GM23338 (cell line): Measurements from ENCODE around the gene MAP3K4. TPM values are rescaled to one million over a fixed set of nuclear protein-coding genes. Genes with fewer than 3 reads are reported as not detected.

ENCODE experiments used
- ATAC-seq: fragments of 200-7000 bp; cut with Tn5 transposase; 3 replicates; pipeline ENCODE4 v1.9.1; 2020
- DNase-seq: peaks from one replicate; pipeline ENCODE4 v3.0.0-alpha.2; 2015; ENCODE audit warnings: low spot score
- H2AFZ ChIP-seq: fragments of 200-600 bp; sonication (generic); 2 replicates; pipeline ENCODE4 v1.8.0; 2016; ENCODE audit warnings: antibody characterized with exemption, mild to moderate bottlenecking, moderate library complexity
- H3F3A ChIP-seq: fragments of 200-600 bp; sonication (generic); replicated peaks from 2 replicates; pipeline ENCODE4 v1.8.0; 2017; ENCODE audit warnings: antibody characterized with exemption, mixed run types, low read depth
- H3K27ac ChIP-seq: fragments of 200-600 bp; sonication (generic); 2 replicates; pipeline ENCODE4 v1.6.1; 2016; ENCODE audit warnings: low read depth
- H3K27me3 ChIP-seq: fragments of 200-600 bp; sonication (generic); 2 replicates; pipeline ENCODE4 v1.8.0; 2016; ENCODE audit warnings: mild to moderate bottlenecking, mixed run types, moderate library complexity; ENCODE audit not compliant: insufficient read depth
- H3K36me3 ChIP-seq: fragments of 200-600 bp; sonication (generic); 2 replicates; pipeline ENCODE4 v1.8.0; 2016; ENCODE audit warnings: mild to moderate bottlenecking; ENCODE audit not compliant: insufficient read depth
- H3K4me1 ChIP-seq: fragments of 200-600 bp; sonication (generic); 2 replicates; pipeline ENCODE4 v1.8.0; 2016; ENCODE audit warnings: mild to moderate bottlenecking, moderate library complexity; ENCODE audit not compliant: insufficient read depth
- H3K4me2 ChIP-seq: fragments of 200-600 bp; sonication (generic); 2 replicates; pipeline ENCODE4 v1.7.1; 2017; ENCODE audit warnings: mixed run types
- H3K4me3 ChIP-seq: fragments of 200-600 bp; sonication (generic); 2 replicates; pipeline ENCODE4 v1.6.1; 2016; ENCODE audit warnings: mixed run types
- H3K79me2 ChIP-seq: fragments of 200-600 bp; sonication (generic); replicated peaks from 2 replicates; pipeline ENCODE4 v1.8.0; 2017; ENCODE audit warnings: mild to moderate bottlenecking; ENCODE audit not compliant: insufficient read depth
- H3K9me2 ChIP-seq: fragments of 200-600 bp; sonication (generic); 2 replicates; pipeline ENCODE4 v1.8.0; 2017; ENCODE audit not compliant: insufficient read depth
- H4K20me1 ChIP-seq: fragments of 200-600 bp; sonication (generic); replicated peaks from 2 replicates; pipeline ENCODE4 v1.8.0; 2017; ENCODE audit warnings: mild to moderate bottlenecking; ENCODE audit not compliant: insufficient read depth
- H3K27ac Mint-ChIP-seq: 2 replicates; pipeline ENCODE4 v1.8.0; 2020; ENCODE audit warnings: inconsistent platforms, mild to moderate bottlenecking, moderate library complexity, mixed read lengths
- H3K27me3 Mint-ChIP-seq: 3 replicates; pipeline ENCODE4 v1.8.0; 2022; ENCODE audit warnings: low read depth, mild to moderate bottlenecking, moderate library complexity, mixed read lengths, inconsistent platforms; ENCODE audit not compliant: insufficient read depth, poor library complexity
- H3K36me3 Mint-ChIP-seq: 3 replicates; pipeline ENCODE4 v1.8.0; 2021; ENCODE audit warnings: low read depth, mild to moderate bottlenecking, inconsistent platforms, moderate library complexity, mixed read lengths
- H3K4me1 Mint-ChIP-seq: 3 replicates; pipeline ENCODE4 v1.8.0; 2020; ENCODE audit warnings: mild to moderate bottlenecking, inconsistent platforms, mixed read lengths
- H3K4me3 Mint-ChIP-seq: 3 replicates; pipeline ENCODE4 v1.8.0; 2021; ENCODE audit warnings: moderate library complexity, mild to moderate bottlenecking, inconsistent platforms, mixed read lengths
- H3K9me3 Mint-ChIP-seq: 3 replicates; pipeline ENCODE4 v1.8.0; 2020; ENCODE audit warnings: moderate library complexity, mild to moderate bottlenecking, inconsistent platforms, mixed read lengths
- CREB1 ChIP-seq: fragments of 250-450 bp; sonication (Bioruptor Pico); IDR thresholded peaks from 2 replicates; pipeline ENCODE4 v1.5.0; 2020; ENCODE audit warnings: low read depth, mild to moderate bottlenecking, moderate library complexity
- EZH2 ChIP-seq: fragments of 200-600 bp; sonication (generic); IDR thresholded peaks from one replicate; pipeline ENCODE4 v1.8.0; 2017; ENCODE audit warnings: antibody characterized with exemption, mild to moderate bottlenecking, low read depth; ENCODE audit not compliant: unreplicated experiment
- EZH2phosphoT487 ChIP-seq: fragments of 200-600 bp; sonication (generic); IDR thresholded peaks from one replicate; pipeline ENCODE4 v1.8.1; 2018; ENCODE audit warnings: antibody characterized with exemption; ENCODE audit not compliant: unreplicated experiment
- JUNB ChIP-seq: IDR thresholded peaks from one replicate; pipeline ENCODE4 v1.6.1; 2016; ENCODE audit warnings: antibody characterized with exemption; ENCODE audit not compliant: unreplicated experiment
- NANOG ChIP-seq: IDR thresholded peaks from 2 replicates; pipeline ENCODE4 v1.6.1; 2016; ENCODE audit warnings: antibody characterized with exemption, borderline replicate concordance
- POLR2AphosphoS5 ChIP-seq: IDR thresholded peaks from 2 replicates; pipeline ENCODE4 v1.6.1; 2016; ENCODE audit warnings: antibody characterized with exemption, low read depth
- STAT1 ChIP-seq: IDR thresholded peaks from one replicate; pipeline ENCODE4 v1.6.1; 2016; ENCODE audit warnings: antibody characterized with exemption; ENCODE audit not compliant: unreplicated experiment
- ZNF114 ChIP-seq: fragments of 250-450 bp; sonication (Bioruptor Pico); IDR thresholded peaks from 2 replicates; pipeline ENCODE4 v1.5.0; 2020; ENCODE audit warnings: mild to moderate bottlenecking, moderate library complexity
- ZNF331 ChIP-seq: fragments of 250-450 bp; sonication (Bioruptor Pico); IDR thresholded peaks from 2 replicates; pipeline ENCODE4 v1.5.0; 2020; ENCODE audit warnings: low read depth, mild to moderate bottlenecking, moderate library complexity
- polyA plus RNA-seq: library from polyadenylated mRNA; unstranded; fragments of >200 nt; fragmentation: Nextera tagmentation; extraction: Ambion mirVana; gene quantifications from 2 replicates; pipeline ENCODE4 v1.2.1, GENCODE V29; 2016
- total RNA-seq: library from RNA; depleted of rRNA; stranded (reverse); fragments of >200 nt; shearing (Covaris generic); gene quantifications from 2 replicates; pipeline ENCODE4 v1.2.3, GENCODE V29; 2014
- TF ChIP-seq, protein P1 (sequence below): fragments of 250-450 bp; sonication (Bioruptor Pico); IDR thresholded peaks from 2 replicates; pipeline ENCODE4 v1.5.0; 2020; ENCODE audit warnings: mild to moderate bottlenecking, moderate library complexity
- TF ChIP-seq, protein P2 (sequence below): IDR thresholded peaks from 2 replicates; pipeline ENCODE4 v1.6.1; 2016; ENCODE audit warnings: antibody characterized with exemption
- TF ChIP-seq, protein P3 (sequence below), 2 experiments: fragments of 200-600 bp in 1 of 2; sonication (generic) in 1 of 2; conservative IDR thresholded peaks; 2 replicates each; pipeline versions ENCODE4 v1.5.1 to v1.6.1; 2016 to 2017; ENCODE audit warnings: antibody characterized with exemption in 2 of 2, low read depth in 2 of 2, mild to moderate bottlenecking in 2 of 2, moderate library complexity in 1 of 2
- TF ChIP-seq, protein P4 (sequence below): IDR thresholded peaks from one replicate; pipeline ENCODE4 v1.6.1; 2018; ENCODE audit warnings: antibody characterized with exemption; ENCODE audit not compliant: unreplicated experiment

The MAP3K4 gene
- total and polyA plus RNA-seq, 2 experiments from 2014 or later: 44.4 to 48.8 TPM

DNA sequence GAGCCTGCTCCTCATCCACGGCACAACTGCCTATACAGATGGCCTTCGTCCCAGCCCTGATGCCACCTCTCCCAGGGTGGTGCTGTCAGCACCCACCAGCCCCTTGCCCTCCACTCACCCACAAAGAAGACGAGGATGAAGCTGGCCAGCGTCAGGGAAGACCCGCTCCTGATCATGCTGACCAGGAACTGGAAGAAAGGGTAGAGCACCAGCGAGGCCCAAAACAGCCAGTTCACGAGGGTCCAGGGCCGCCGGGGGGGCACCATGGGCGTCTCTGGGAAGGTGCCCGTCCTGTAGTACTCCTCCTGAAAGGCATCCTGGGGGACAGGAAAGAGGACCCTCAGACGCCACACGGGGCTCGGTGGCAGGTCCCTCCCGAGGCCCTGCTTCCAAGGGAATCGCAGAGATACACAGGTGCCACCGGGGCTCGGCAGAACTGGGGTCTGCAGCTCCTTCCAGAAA lies 147.8 kb downstream of the MAP3K4 start:
- H3F3A ChIP-seq: no peaks in the 10 kb centered on the region
- peaks cover 10% of the 10 kb centered on the region for H3K4me1 Mint-ChIP-seq
- peaks cover 55% of the 10 kb centered on the region for H3K36me3 Mint-ChIP-seq
- no peaks in the 10 kb centered on the region for H3K4me1 ChIP-seq
- H2AFZ ChIP-seq: no peak overlapping the region
- no peaks in the 10 kb centered on the region for H4K20me1 ChIP-seq
- no peaks in the 10 kb centered on the region for H3K27me3 ChIP-seq
- DNase-seq (no peak), ATAC-seq (no peak)
- peaks cover 8% of the 10 kb centered on the region for H3K27me3 Mint-ChIP-seq
- H3K27ac Mint-ChIP-seq: no peak overlapping the region
- H3K79me2 ChIP-seq: no peaks in the 10 kb centered on the region
- no peak overlapping the region for H3K4me3 ChIP-seq
- H3K36me3 ChIP-seq: no peaks in the 10 kb centered on the region
- no peak overlapping the region for H3K27ac ChIP-seq
- H3K4me3 Mint-ChIP-seq: no peak overlapping the region
- TF ChIP-seq, protein P1, sequence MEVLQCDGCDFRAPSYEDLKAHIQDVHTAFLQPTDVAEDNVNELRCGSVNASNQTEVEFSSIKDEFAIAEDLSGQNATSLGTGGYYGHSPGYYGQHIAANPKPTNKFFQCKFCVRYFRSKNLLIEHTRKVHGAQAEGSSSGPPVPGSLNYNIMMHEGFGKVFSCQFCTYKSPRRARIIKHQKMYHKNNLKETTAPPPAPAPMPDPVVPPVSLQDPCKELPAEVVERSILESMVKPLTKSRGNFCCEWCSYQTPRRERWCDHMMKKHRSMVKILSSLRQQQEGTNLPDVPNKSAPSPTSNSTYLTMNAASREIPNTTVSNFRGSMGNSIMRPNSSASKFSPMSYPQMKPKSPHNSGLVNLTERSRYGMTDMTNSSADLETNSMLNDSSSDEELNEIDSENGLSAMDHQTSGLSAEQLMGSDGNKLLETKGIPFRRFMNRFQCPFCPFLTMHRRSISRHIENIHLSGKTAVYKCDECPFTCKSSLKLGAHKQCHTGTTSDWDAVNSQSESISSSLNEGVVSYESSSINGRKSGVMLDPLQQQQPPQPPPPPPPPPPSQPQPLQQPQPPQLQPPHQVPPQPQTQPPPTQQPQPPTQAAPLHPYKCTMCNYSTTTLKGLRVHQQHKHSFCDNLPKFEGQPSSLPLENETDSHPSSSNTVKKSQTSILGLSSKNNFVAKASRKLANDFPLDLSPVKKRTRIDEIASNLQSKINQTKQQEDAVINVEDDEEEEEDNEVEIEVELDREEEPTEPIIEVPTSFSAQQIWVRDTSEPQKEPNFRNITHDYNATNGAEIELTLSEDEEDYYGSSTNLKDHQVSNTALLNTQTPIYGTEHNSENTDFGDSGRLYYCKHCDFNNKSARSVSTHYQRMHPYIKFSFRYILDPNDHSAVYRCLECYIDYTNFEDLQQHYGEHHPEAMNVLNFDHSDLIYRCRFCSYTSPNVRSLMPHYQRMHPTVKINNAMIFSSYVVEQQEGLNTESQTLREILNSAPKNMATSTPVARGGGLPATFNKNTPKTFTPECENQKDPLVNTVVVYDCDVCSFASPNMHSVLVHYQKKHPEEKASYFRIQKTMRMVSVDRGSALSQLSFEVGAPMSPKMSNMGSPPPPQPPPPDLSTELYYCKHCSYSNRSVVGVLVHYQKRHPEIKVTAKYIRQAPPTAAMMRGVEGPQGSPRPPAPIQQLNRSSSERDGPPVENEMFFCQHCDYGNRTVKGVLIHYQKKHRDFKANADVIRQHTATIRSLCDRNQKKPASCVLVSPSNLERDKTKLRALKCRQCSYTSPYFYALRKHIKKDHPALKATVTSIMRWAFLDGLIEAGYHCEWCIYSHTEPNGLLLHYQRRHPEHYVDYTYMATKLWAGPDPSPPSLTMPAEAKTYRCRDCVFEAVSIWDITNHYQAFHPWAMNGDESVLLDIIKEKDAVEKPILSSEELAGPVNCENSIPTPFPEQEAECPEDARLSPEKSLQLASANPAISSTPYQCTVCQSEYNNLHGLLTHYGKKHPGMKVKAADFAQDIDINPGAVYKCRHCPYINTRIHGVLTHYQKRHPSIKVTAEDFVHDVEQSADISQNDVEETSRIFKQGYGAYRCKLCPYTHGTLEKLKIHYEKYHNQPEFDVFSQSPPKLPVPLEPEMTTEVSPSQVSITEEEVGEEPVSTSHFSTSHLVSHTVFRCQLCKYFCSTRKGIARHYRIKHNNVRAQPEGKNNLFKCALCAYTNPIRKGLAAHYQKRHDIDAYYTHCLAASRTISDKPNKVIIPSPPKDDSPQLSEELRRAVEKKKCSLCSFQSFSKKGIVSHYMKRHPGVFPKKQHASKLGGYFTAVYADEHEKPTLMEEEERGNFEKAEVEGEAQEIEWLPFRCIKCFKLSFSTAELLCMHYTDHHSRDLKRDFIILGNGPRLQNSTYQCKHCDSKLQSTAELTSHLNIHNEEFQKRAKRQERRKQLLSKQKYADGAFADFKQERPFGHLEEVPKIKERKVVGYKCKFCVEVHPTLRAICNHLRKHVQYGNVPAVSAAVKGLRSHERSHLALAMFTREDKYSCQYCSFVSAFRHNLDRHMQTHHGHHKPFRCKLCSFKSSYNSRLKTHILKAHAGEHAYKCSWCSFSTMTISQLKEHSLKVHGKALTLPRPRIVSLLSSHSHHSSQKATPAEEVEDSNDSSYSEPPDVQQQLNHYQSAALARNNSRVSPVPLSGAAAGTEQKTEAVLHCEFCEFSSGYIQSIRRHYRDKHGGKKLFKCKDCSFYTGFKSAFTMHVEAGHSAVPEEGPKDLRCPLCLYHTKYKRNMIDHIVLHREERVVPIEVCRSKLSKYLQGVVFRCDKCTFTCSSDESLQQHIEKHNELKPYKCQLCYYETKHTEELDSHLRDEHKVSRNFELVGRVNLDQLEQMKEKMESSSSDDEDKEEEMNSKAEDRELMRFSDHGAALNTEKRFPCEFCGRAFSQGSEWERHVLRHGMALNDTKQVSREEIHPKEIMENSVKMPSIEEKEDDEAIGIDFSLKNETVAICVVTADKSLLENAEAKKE (CRISPR knock-in tag): no peak
- TF ChIP-seq STAT1: no peak
- TF ChIP-seq EZH2phosphoT487: no peak
- TF ChIP-seq NANOG: no peak
- no peak for TF ChIP-seq ZNF331
- TF ChIP-seq JUNB: no peak
- TF ChIP-seq, protein P2, sequence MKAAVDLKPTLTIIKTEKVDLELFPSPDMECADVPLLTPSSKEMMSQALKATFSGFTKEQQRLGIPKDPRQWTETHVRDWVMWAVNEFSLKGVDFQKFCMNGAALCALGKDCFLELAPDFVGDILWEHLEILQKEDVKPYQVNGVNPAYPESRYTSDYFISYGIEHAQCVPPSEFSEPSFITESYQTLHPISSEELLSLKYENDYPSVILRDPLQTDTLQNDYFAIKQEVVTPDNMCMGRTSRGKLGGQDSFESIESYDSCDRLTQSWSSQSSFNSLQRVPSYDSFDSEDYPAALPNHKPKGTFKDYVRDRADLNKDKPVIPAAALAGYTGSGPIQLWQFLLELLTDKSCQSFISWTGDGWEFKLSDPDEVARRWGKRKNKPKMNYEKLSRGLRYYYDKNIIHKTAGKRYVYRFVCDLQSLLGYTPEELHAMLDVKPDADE: no peak
- no peak for TF ChIP-seq CREB1 (CRISPR knock-in tag)
- TF ChIP-seq POLR2AphosphoS5: no peak
- TF ChIP-seq ZNF114 (CRISPR knock-in tag): no peak
- TF ChIP-seq, protein P3, sequence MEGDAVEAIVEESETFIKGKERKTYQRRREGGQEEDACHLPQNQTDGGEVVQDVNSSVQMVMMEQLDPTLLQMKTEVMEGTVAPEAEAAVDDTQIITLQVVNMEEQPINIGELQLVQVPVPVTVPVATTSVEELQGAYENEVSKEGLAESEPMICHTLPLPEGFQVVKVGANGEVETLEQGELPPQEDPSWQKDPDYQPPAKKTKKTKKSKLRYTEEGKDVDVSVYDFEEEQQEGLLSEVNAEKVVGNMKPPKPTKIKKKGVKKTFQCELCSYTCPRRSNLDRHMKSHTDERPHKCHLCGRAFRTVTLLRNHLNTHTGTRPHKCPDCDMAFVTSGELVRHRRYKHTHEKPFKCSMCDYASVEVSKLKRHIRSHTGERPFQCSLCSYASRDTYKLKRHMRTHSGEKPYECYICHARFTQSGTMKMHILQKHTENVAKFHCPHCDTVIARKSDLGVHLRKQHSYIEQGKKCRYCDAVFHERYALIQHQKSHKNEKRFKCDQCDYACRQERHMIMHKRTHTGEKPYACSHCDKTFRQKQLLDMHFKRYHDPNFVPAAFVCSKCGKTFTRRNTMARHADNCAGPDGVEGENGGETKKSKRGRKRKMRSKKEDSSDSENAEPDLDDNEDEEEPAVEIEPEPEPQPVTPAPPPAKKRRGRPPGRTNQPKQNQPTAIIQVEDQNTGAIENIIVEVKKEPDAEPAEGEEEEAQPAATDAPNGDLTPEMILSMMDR (conservative IDR thresholded peaks at IDR 0.05; ENCODE audit: low read depth in 2 of 2): no peak
- no peak for TF ChIP-seq EZH2
- TF ChIP-seq, protein P4, sequence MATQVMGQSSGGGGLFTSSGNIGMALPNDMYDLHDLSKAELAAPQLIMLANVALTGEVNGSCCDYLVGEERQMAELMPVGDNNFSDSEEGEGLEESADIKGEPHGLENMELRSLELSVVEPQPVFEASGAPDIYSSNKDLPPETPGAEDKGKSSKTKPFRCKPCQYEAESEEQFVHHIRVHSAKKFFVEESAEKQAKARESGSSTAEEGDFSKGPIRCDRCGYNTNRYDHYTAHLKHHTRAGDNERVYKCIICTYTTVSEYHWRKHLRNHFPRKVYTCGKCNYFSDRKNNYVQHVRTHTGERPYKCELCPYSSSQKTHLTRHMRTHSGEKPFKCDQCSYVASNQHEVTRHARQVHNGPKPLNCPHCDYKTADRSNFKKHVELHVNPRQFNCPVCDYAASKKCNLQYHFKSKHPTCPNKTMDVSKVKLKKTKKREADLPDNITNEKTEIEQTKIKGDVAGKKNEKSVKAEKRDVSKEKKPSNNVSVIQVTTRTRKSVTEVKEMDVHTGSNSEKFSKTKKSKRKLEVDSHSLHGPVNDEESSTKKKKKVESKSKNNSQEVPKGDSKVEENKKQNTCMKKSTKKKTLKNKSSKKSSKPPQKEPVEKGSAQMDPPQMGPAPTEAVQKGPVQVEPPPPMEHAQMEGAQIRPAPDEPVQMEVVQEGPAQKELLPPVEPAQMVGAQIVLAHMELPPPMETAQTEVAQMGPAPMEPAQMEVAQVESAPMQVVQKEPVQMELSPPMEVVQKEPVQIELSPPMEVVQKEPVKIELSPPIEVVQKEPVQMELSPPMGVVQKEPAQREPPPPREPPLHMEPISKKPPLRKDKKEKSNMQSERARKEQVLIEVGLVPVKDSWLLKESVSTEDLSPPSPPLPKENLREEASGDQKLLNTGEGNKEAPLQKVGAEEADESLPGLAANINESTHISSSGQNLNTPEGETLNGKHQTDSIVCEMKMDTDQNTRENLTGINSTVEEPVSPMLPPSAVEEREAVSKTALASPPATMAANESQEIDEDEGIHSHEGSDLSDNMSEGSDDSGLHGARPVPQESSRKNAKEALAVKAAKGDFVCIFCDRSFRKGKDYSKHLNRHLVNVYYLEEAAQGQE: no peak
- H3K9me3 Mint-ChIP-seq: no peaks in the 10 kb centered on the region
- no peaks in the 10 kb centered on the region for H3K9me2 ChIP-seq
- H3K4me2 ChIP-seq: no peak overlapping the region
